GM18909 (cell line): ENCODE data around the gene EQTN.

Experiments used
- ATAC-seq: cut with Tn5 transposase; IDR thresholded peaks from one replicate; pipeline ENCODE4 v1.9.1; 2021; ENCODE audit warnings: mild to moderate bottlenecking; ENCODE audit not compliant: unreplicated experiment, poor library complexity

EQTN gene

GRCh38 chr9:27297050-27297449 lies at the start of gene EQTN:
Gene EQTN (minus strand): TSS chr9:27297150. CDS start chr9:27297055, 95 bp downstream.
- no peak for ATAC-seq

- ATAC-seq: no peak
Measured at GRCh38 chr9:27344776-27345175, 47.8 kb upstream of the EQTN start.

GRCh38 chr9:27341545-27342294 lies 44.8 kb upstream of the EQTN start:
- ATAC-seq: no peak

GRCh38 chr9:27340961-27341511 lies 44.1 kb upstream of the EQTN start:
- ATAC-seq: no peak

- no peak for ATAC-seq
Measured at GRCh38 chr9:27340285-27340674, 43.3 kb upstream of the EQTN start.

GRCh38 chr9:27339661-27340284 lies 42.8 kb upstream of the EQTN start:
- ATAC-seq: no peak

- no peak for ATAC-seq
Measured at GRCh38 chr9:27338527-27338903, 41.6 kb upstream of the EQTN start.

GRCh38 chr9:27337833-27338526 lies 41.0 kb upstream of the EQTN start:
- no peak for ATAC-seq

- no peak for ATAC-seq
Measured at GRCh38 chr9:27337236-27337635, 40.3 kb upstream of the EQTN start.

GRCh38 chr9:27336829-27337228 lies 39.9 kb upstream of the EQTN start:
- no peak for ATAC-seq

GRCh38 chr9:27336126-27336525 lies 39.2 kb upstream of the EQTN start:
- no peak for ATAC-seq

GRCh38 chr9:27335075-27335474 lies 38.1 kb upstream of the EQTN start:
- ATAC-seq: no peak

GRCh38 chr9:27333241-27334052 lies 36.5 kb upstream of the EQTN start:
- peak; percentile 76 for ATAC-seq

- no peak for ATAC-seq
Measured at GRCh38 chr9:27331393-27331792, 34.4 kb upstream of the EQTN start.

- no peak for ATAC-seq
Measured at GRCh38 chr9:27329291-27329690, 32.3 kb upstream of the EQTN start.

GRCh38 chr9:27328483-27328882 lies 31.5 kb upstream of the EQTN start:
- no peak for ATAC-seq

- ATAC-seq: no peak
Measured at GRCh38 chr9:27311184-27311583, 14.2 kb upstream of the EQTN start.

GRCh38 chr9:27310582-27310981 lies 13.6 kb upstream of the EQTN start:
- ATAC-seq: no peak

GRCh38 chr9:27308691-27309390 lies 11.9 kb upstream of the EQTN start:
- ATAC-seq: no peak

- ATAC-seq: no peak
Measured at GRCh38 chr9:27304521-27304920, 7.6 kb upstream of the EQTN start.
